OCI-LY1 (cell line): ENCODE data around the gene NOD1.

ENCODE experiments used
- H2AFZ ChIP-seq: fragments of 200-600 bp; sonication (generic), shearing (Covaris generic); 2 replicates; pipeline ENCODE4 v1.6.0; 2014; ENCODE audit warnings: antibody characterized with exemption, mild to moderate bottlenecking, low read length
- H3F3A ChIP-seq: fragments of 200-600 bp; sonication (generic), shearing (Covaris generic); 2 replicates; pipeline ENCODE4 v1.6.0; 2014; ENCODE audit warnings: mild to moderate bottlenecking, antibody characterized with exemption, low read length, moderate library complexity; ENCODE audit not compliant: insufficient read depth
- H3K27ac ChIP-seq: fragments of 200-600 bp; sonication (generic); 2 replicates; pipeline ENCODE4 v1.5.1; 2014; ENCODE audit warnings: low read length, mixed run types, mild to moderate bottlenecking, low read depth; ENCODE audit not compliant: poor library complexity, severe bottlenecking
- H3K27me3 ChIP-seq: fragments of 200-600 bp; sonication (generic); 2 replicates; pipeline ENCODE4 v1.6.0; 2014; ENCODE audit warnings: antibody characterized with exemption, mild to moderate bottlenecking, low read length, moderate library complexity; ENCODE audit not compliant: insufficient read depth
- H3K36me3 ChIP-seq: fragments of 200-600 bp; sonication (generic); 2 replicates; pipeline ENCODE4 v1.6.1; 2014; ENCODE audit warnings: mild to moderate bottlenecking, antibody characterized with exemption, low read length, moderate library complexity, mixed read lengths; ENCODE audit not compliant: insufficient read depth
- H3K4me1 ChIP-seq: fragments of 200-600 bp; sonication (generic); 2 replicates; pipeline ENCODE4 v1.5.1; 2014; ENCODE audit warnings: mild to moderate bottlenecking, low read length, moderate library complexity; ENCODE audit not compliant: insufficient read depth, severe bottlenecking
- H3K4me2 ChIP-seq: fragments of 200-600 bp; sonication (generic), shearing (Covaris generic); 2 replicates; pipeline ENCODE4 v1.6.1; 2014; ENCODE audit warnings: low read length
- H3K4me3 ChIP-seq: fragments of 200-600 bp; sonication (generic); 2 replicates; pipeline ENCODE4 v1.5.1; 2014; ENCODE audit warnings: low read length, low read depth, mild to moderate bottlenecking, mixed read lengths; ENCODE audit not compliant: poor library complexity, severe bottlenecking
- H3K79me2 ChIP-seq: fragments of 200-600 bp; shearing (Covaris generic); 2 replicates; pipeline ENCODE4 v1.6.1; 2016; ENCODE audit warnings: mixed run types, low read length, mixed read lengths; ENCODE audit not compliant: insufficient read depth
- H3K9ac ChIP-seq: fragments of 200-600 bp; sonication (generic), shearing (Covaris generic); 2 replicates; pipeline ENCODE4 v1.6.1; 2014; ENCODE audit warnings: mild to moderate bottlenecking, low read length, mixed read lengths
- H3K9me2 ChIP-seq: fragments of 200-600 bp; sonication (generic), shearing (Covaris generic); 2 replicates; pipeline ENCODE4 v1.6.1; 2014; ENCODE audit warnings: low read depth, mild to moderate bottlenecking, low read length, mixed read lengths
- H3K9me3 ChIP-seq: fragments of 200-600 bp; shearing (Covaris generic); 2 replicates; pipeline ENCODE4 v1.6.1; 2014; ENCODE audit warnings: low read length, mixed read lengths
- H4K20me1 ChIP-seq: fragments of 200-600 bp; sonication (generic), shearing (Covaris generic); 2 replicates; pipeline ENCODE4 v1.6.0; 2016; ENCODE audit warnings: mild to moderate bottlenecking, low read length; ENCODE audit not compliant: insufficient read depth
- EZH2 ChIP-seq: fragments of 200-600 bp; sonication (generic), shearing (Covaris generic); IDR thresholded peaks from 2 replicates; pipeline ENCODE4 v1.8.0; 2017; ENCODE audit warnings: borderline replicate concordance, mixed run types, mild to moderate bottlenecking, antibody characterized with exemption, low read length, moderate library complexity, mixed read lengths
- TF ChIP-seq, protein P1 (sequence below): fragments of 200-600 bp; sonication (generic), shearing (Covaris generic); IDR thresholded peaks from 2 replicates; pipeline ENCODE4 v1.5.1; 2017; ENCODE audit warnings: mild to moderate bottlenecking, antibody characterized with exemption, low read length, moderate library complexity, mixed read lengths

The NOD1 gene

GRCh38 chr7:30470771-30471170, 7.8 kb downstream of the NOD1 start:
- H3K27ac ChIP-seq: no peak overlapping the region
- H3F3A ChIP-seq: no peaks in the 10 kb centered on the region
- TF ChIP-seq, protein P1, sequence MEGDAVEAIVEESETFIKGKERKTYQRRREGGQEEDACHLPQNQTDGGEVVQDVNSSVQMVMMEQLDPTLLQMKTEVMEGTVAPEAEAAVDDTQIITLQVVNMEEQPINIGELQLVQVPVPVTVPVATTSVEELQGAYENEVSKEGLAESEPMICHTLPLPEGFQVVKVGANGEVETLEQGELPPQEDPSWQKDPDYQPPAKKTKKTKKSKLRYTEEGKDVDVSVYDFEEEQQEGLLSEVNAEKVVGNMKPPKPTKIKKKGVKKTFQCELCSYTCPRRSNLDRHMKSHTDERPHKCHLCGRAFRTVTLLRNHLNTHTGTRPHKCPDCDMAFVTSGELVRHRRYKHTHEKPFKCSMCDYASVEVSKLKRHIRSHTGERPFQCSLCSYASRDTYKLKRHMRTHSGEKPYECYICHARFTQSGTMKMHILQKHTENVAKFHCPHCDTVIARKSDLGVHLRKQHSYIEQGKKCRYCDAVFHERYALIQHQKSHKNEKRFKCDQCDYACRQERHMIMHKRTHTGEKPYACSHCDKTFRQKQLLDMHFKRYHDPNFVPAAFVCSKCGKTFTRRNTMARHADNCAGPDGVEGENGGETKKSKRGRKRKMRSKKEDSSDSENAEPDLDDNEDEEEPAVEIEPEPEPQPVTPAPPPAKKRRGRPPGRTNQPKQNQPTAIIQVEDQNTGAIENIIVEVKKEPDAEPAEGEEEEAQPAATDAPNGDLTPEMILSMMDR: no peak
- no peak for TF ChIP-seq EZH2
- no peaks in the 10 kb centered on the region for H4K20me1 ChIP-seq
- no peaks in the 10 kb centered on the region for H3K9me2 ChIP-seq
- H3K4me1 ChIP-seq: peaks cover 18% of the 10 kb centered on the region
- H3K36me3 ChIP-seq: peaks cover 4% of the 10 kb centered on the region; the same call in 1 of the 2 replicates
- no peaks in the 10 kb centered on the region for H3K27me3 ChIP-seq
- no peaks in the 10 kb centered on the region for H3K9me3 ChIP-seq
- H3K4me3 ChIP-seq: no peak overlapping the region
- H3K9ac ChIP-seq: no peak overlapping the region
- H3K4me2 ChIP-seq: no peak overlapping the region
- H2AFZ ChIP-seq: no peak overlapping the region
- H3K79me2 ChIP-seq: no peaks in the 10 kb centered on the region

GRCh38 chr7:30470163-30470770, 8.3 kb downstream of the NOD1 start:
- Histone ChIP-seq H3K27ac (no peak overlapping the region), H2AFZ (no peak overlapping the region), H3K9ac (no peak overlapping the region), H3K4me3 (no peak overlapping the region), H3K36me3 (peaks cover 4% of the 10 kb centered on the region; the same call in 1 of the 2 replicates), H3K9me3 (no peaks in the 10 kb centered on the region), H3K4me1 (peaks cover 13% of the 10 kb centered on the region), H3K27me3 (no peaks in the 10 kb centered on the region), H3K4me2 (no peak overlapping the region), H3F3A (no peaks in the 10 kb centered on the region), H3K9me2 (no peaks in the 10 kb centered on the region), H3K79me2 (no peaks in the 10 kb centered on the region), H4K20me1 (no peaks in the 10 kb centered on the region)
- TF ChIP-seq, protein P1: no peak
- no peak for TF ChIP-seq EZH2

DNA sequence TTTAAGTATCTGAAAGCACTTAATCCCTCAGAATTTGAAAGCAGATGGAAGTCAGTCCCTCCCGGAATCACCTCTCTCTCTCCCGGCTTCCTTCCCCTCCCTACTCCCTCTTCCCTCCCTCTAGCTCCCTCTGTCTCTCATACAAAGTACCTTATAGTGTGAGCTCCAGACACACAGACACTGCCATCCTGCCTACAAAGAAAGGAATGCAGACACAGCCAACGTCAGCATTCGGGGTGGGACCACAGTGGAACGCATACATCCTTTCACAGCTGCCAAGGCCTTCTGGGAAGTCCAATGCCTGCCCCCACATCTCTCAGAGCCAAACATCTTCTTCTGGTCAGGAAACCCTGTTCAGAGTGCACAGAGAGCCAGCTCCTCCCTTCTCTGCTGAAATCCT, 9.3 kb downstream of the NOD1 start:
- TF ChIP-seq EZH2: no peak
- TF ChIP-seq, protein P1: no peak
- peaks cover 4% of the 10 kb centered on the region; the same call in 1 of the 2 replicates for H3K36me3 ChIP-seq
- H2AFZ ChIP-seq: no peak overlapping the region
- H3K79me2 ChIP-seq: no peaks in the 10 kb centered on the region
- H3K4me3 ChIP-seq: no peak overlapping the region
- no peaks in the 10 kb centered on the region for H3K9me2 ChIP-seq
- H3K9ac ChIP-seq: no peak overlapping the region
- H4K20me1 ChIP-seq: no peaks in the 10 kb centered on the region
- no peak overlapping the region for H3K27ac ChIP-seq
- no peaks in the 10 kb centered on the region for H3K9me3 ChIP-seq
- peaks cover 13% of the 10 kb centered on the region for H3K4me1 ChIP-seq
- no peaks in the 10 kb centered on the region for H3F3A ChIP-seq
- H3K4me2 ChIP-seq: no peak overlapping the region
- no peaks in the 10 kb centered on the region for H3K27me3 ChIP-seq
